HepG2 (cell line): Measurements from ENCODE around the gene DLG2. TPM values are rescaled to one million over a fixed set of nuclear protein-coding genes. Genes with fewer than 3 reads are reported as not detected.

Experiments
- ARID3A ChIP-seq: IDR thresholded peaks from 2 replicates; pipeline ENCODE4 v1.6.1; 2012; ENCODE audit warnings: low read depth, low read length, improper control_type of control experiment
- E2F1 ChIP-seq: sonication (generic); formaldehyde crosslinking; IDR thresholded peaks from 2 replicates; pipeline ENCODE4 v1.5.0; 2020; ENCODE audit warnings: missing genetic modification reagents
- ESRRA ChIP-seq: sonication (generic); formaldehyde crosslinking; IDR thresholded peaks from 2 replicates; pipeline ENCODE4 v1.5.1; 2020; ENCODE audit warnings: mild to moderate bottlenecking, low read depth, missing genetic modification reagents
- FOXA3 ChIP-seq: IDR thresholded peaks from 2 replicates; pipeline ENCODE4 v1.6.1; 2016; ENCODE audit warnings: missing genetic modification reagents, missing compliant biosample characterization
- GTF2F1 ChIP-seq: fragments of 150-350 bp; IDR thresholded peaks from 2 replicates; pipeline ENCODE4 v1.6.1; 2014; ENCODE audit warnings: low read length
- MAFF ChIP-seq: IDR thresholded peaks from 2 replicates; pipeline ENCODE4 v1.6.1; 2011; ENCODE audit warnings: low read depth, low read length, improper control_type of control experiment
- MAFK ChIP-seq, 2 experiments: IDR thresholded peaks in 1 of 2; conservative IDR thresholded peaks in 1 of 2; 2 replicates each; pipeline ENCODE4 v1.6.1; 2011; ENCODE audit warnings: improper control_type of control experiment in 2 of 2, low read length in 2 of 2
- MATR3 ChIP-seq: sonication (generic); formaldehyde crosslinking; IDR thresholded peaks from 2 replicates; pipeline ENCODE4 v1.4.0; 2020; ENCODE audit warnings: missing genetic modification reagents
- PCBP2 ChIP-seq: fragments of 200-400 bp; formaldehyde crosslinking; optimal IDR thresholded peaks from 2 replicates; pipeline ENCODE3; 2018; ENCODE audit warnings: low read length, low read depth; ENCODE audit not compliant: poor library complexity, severe bottlenecking
- POLR2A ChIP-seq, 2 experiments: IDR thresholded peaks; 2 replicates each; pipeline ENCODE4 v1.6.1; 2011; ENCODE audit warnings: low read depth in 2 of 2, low read length in 2 of 2, mild to moderate bottlenecking in 1 of 2, moderate library complexity in 1 of 2; ENCODE audit not compliant: insufficient read depth in 1 of 2
- ZFP36L1 ChIP-seq: sonication (generic); formaldehyde crosslinking; IDR thresholded peaks from 2 replicates; pipeline ENCODE4 v1.8.0; 2022; ENCODE audit warnings: mild to moderate bottlenecking, missing genetic modification reagents, moderate library complexity
- ZNF335 ChIP-seq: sonication (generic); formaldehyde crosslinking; IDR thresholded peaks from 2 replicates; pipeline ENCODE4 v1.4.0; 2020; ENCODE audit warnings: missing genetic modification reagents
- polyA plus RNA-seq, 8 experiments: library from polyadenylated mRNA; depleted of rRNA in 3 of 8; stranded (reverse) in 7 of 8; unstranded in 1 of 8; fragments of >200 nt; fragmentation: Illumina TruSeq in 4 of 8; extraction: Trizol in 4 of 8; gene quantifications; 2 replicates each; pipeline versions ENCODE4 v1.2.1 to v1.2.3, GENCODE V29; 2011 to 2016; ENCODE audit warnings: low read depth in 4 of 8, missing spikeins in 1 of 8, mixed read lengths in 1 of 8; ENCODE audit not compliant: insufficient read depth in 1 of 8
- total RNA-seq, 5 experiments: library from RNA; depleted of rRNA; stranded (reverse); fragments of >200 nt; fragmentation: Illumina TruSeq; extraction: Trizol; gene quantifications; 2 replicates each; pipeline ENCODE4 v1.2.3, GENCODE V29; 2016; ENCODE audit warnings: low read depth in 1 of 5

Gene DLG2
- total and polyA plus RNA-seq, 2 of the 13 experiments (the other 11 are each of a cell fraction or from before 2014, with no cell fraction given) = 0.46 to 1.0 TPM

GRCh38 chr11:85076535-85077330 lies 550.4 kb downstream of the DLG2 start (continued):
- TF ChIP-seq MATR3 (no peak), GTF2F1 (no peak), ZNF335 (CRISPR knock-in tag) (no peak), MAFF (0 out of 2 replicates have a peak, but pooled peaks have one; percentile 8), PCBP2 (no peak), MAFK (conservative IDR thresholded peaks at IDR 0.05 in 1 of 2, IDR thresholded peaks at IDR 0.05 in 1 of 2; ENCODE audit: low read length in 2 of 2) (peak in 1 of 2 experiments; percentile 27; a peak in 2 of 4 replicates), ZFP36L1 (CRISPR knock-in tag) (no peak), POLR2A (IDR thresholded peaks at IDR 0.05; ENCODE audit: insufficient read depth in 1 of 2, low read depth in 2 of 2, low read length in 2 of 2) (no peak), ESRRA (CRISPR knock-in tag) (no peak), E2F1 (CRISPR knock-in tag) (no peak), FOXA3 (CRISPR knock-in tag) (no peak), ARID3A (no peak)
